ENCODE data around the gene DSCAML1.

- TF ChIP-seq CTCF (IDR thresholded peaks at IDR 0.05) (no peak), POLR2A (IDR thresholded peaks at IDR 0.05) (no peak)
Measured at GRCh38 chr11:117431436-117431835, 365.6 kb downstream of the DSCAML1 start.
